Esophagus squamous epithelium (tissue), 5 donors: Measurements from ENCODE around the gene RBKS. TPM values are rescaled to one million over a fixed set of nuclear protein-coding genes. Genes with fewer than 3 reads are reported as not detected.
"Not testable (repeated sequence)": the region's sequence is repeated elsewhere in the genome, so short reads cannot be mapped to it uniquely, and the experiment has no call there.

Experiments
- DNase-seq: peaks from one replicate; lab custom pipeline; 2025; lab: John Stamatoyannopoulos, UW
- H3K27ac ChIP-seq, 4 donors: fragments of 200-600 bp; sonication (generic); one replicate each; pipeline ENCODE4 v1.5.1; 2016 to 2019; ENCODE audit warnings: mild to moderate bottlenecking in 1 of 4
- H3K27me3 ChIP-seq, 4 donors: fragments of 200-600 bp; sonication (generic); 1 replicate in 3 of 4; 2 replicates in 1 of 4; pipeline versions ENCODE4 v1.5.1 to v1.6.0; 2017 to 2021; ENCODE audit warnings: antibody characterized with exemption in 1 of 4
- H3K36me3 ChIP-seq, 3 donors: fragments of 200-600 bp; sonication (generic); one replicate each; pipeline ENCODE4 v1.5.1; 2016 to 2019
- H3K4me1 ChIP-seq, 3 donors: fragments of 200-600 bp; sonication (generic); one replicate each; pipeline ENCODE4 v1.5.1; 2017 to 2019
- H3K4me3 ChIP-seq, 4 donors: fragments of 200-600 bp; sonication (generic); 1 replicate in 3 of 4; 2 replicates in 1 of 4; pipeline ENCODE4 v1.5.1; 2016 to 2019; ENCODE audit warnings: mild to moderate bottlenecking in 2 of 4, moderate library complexity in 1 of 4
- H3K9me3 ChIP-seq, 3 donors: fragments of 200-600 bp; sonication (generic); one replicate each; pipeline ENCODE4 v1.5.1; 2016 to 2019
- CTCF ChIP-seq, 6 experiments: fragments of 450-650 bp in 4 of 6; fragments of 200-600 bp in 2 of 6; sonication (generic) in 2 of 6; IDR thresholded peaks; one replicate each; pipeline ENCODE4 v1.5.1; 2016 to 2019; ENCODE audit warnings: antibody characterized with exemption in 6 of 6, mild to moderate bottlenecking in 4 of 6, moderate library complexity in 4 of 6
- POLR2A ChIP-seq, 4 donors: fragments of 450-650 bp; IDR thresholded peaks; one replicate each; pipeline ENCODE4 v1.6.1; 2017; ENCODE audit warnings: antibody characterized with exemption in 4 of 4, mild to moderate bottlenecking in 4 of 4, moderate library complexity in 3 of 4
- WGBS, 2 donors: methylation state at CpG; one replicate each; pipeline ENCODE4 v1.1.5; 2018; 5-methylcytosine and 5-hydroxymethylcytosine counted together
- intact Hi-C: fragments of 100-400 bp; cut with DNase I; formaldehyde crosslinking; loops from one replicate; pipeline ENCODE4 v1.15.0; 2022
- total RNA-seq, 4 donors: library from RNA; depleted of rRNA; stranded (reverse); fragments of >200 nt; gene quantifications; one replicate each; pipeline ENCODE4 v1.1.0, GENCODE V29; 2016
- donor health status: DM: yes; HTN: yes; CAD: no.

The RBKS gene
- total RNA-seq, 4 donors from 2014 or later: 1.4 to 5.2 (median 1.6) TPM

GRCh38 chr2:27766287-27766661 is 123.9 kb downstream of the RBKS start:
- Histone ChIP-seq H3K27me3 (peaks cover 0 to 4% (median 0%) of the 10 kb centered on the region in 4 donors), H3K36me3 (no peaks in the 10 kb centered on the region), H3K27ac (peak overlapping the region in 1 of 4 donors; percentile 17), H3K4me1 (peaks cover 0 to 20% (median 4%) of the 10 kb centered on the region in 3 donors), H3K4me3 (peak overlapping the region in 1 of 4 donors; percentile 48), H3K9me3 (no peaks in the 10 kb centered on the region)
- TF ChIP-seq POLR2A (IDR thresholded peaks at IDR 0.05): no peak
- TF ChIP-seq CTCF (IDR thresholded peaks at IDR 0.05): no peak
- DNase-seq: no peak
- intact Hi-C loops: no loop called here
- WGBS, 2 donors: 84 to 92% methylated on average over 2 of the region's 2 CpGs

GRCh38 chr2:27765621-27766286 is 124.4 kb downstream of the RBKS start:
- Histone ChIP-seq H3K27me3 (peaks cover 0 to 4% (median 0%) of the 10 kb centered on the region in 4 donors), H3K36me3 (no peaks in the 10 kb centered on the region), H3K4me3 (peak overlapping the region; percentile 2 to 48 (median 26)), H3K27ac (peak overlapping the region in 2 of 4 donors; percentile 13 to 17), H3K4me1 (peaks cover 0 to 15% (median 0%) of the 10 kb centered on the region in 3 donors), H3K9me3 (no peaks in the 10 kb centered on the region)
- DNase-seq: no peak
- TF ChIP-seq POLR2A (IDR thresholded peaks at IDR 0.05): no peak
- no peak for TF ChIP-seq CTCF (IDR thresholded peaks at IDR 0.05)
- 35 to 52% methylated on average over 24 to 28 of the region's 29 CpGs for WGBS, 2 donors
- intact Hi-C loops: no loop called here

GRCh38 chr2:27764526-27764925 is 125.7 kb downstream of the RBKS start:
- DNase-seq, H3K36me3 ChIP-seq, H3K4me3 ChIP-seq, H3K27me3 ChIP-seq, H3K9me3 ChIP-seq, H3K27ac ChIP-seq, intact Hi-C loops: not testable (repeated sequence)
- WGBS, 2 donors: 82 to 84% methylated on average over 3 of the region's 3 CpGs
- H3K4me1 ChIP-seq: peaks cover 0 to 14% (median 0%) of the 10 kb centered on the region in 3 donors

GRCh38 chr2:27763907-27764267 is 126.3 kb downstream of the RBKS start:
- H3K36me3 ChIP-seq: no peaks in the 10 kb centered on the region
- no peak overlapping the region for H3K27ac ChIP-seq
- 89 to 94% methylated on average over 7 of the region's 7 CpGs for WGBS, 2 donors
- no peak overlapping the region for H3K4me3 ChIP-seq
- no peaks in the 10 kb centered on the region for H3K9me3 ChIP-seq
- H3K27me3 ChIP-seq: peaks cover 0 to under 1% (median 0%) of the 10 kb centered on the region in 4 donors
- intact Hi-C loops: no loop called here
- no peak for DNase-seq
- peaks cover 0 to 14% (median 0%) of the 10 kb centered on the region in 3 donors for H3K4me1 ChIP-seq
- no peak for TF ChIP-seq CTCF (IDR thresholded peaks at IDR 0.05)
- TF ChIP-seq POLR2A (IDR thresholded peaks at IDR 0.05): no peak

- Histone ChIP-seq H3K27ac (no peak overlapping the region), H3K4me1 (peaks cover 0 to 14% (median 0%) of the 10 kb centered on the region in 3 donors), H3K36me3 (no peaks in the 10 kb centered on the region), H3K9me3 (no peaks in the 10 kb centered on the region), H3K4me3 (no peak overlapping the region), H3K27me3 (no peaks in the 10 kb centered on the region)
- TF ChIP-seq POLR2A (IDR thresholded peaks at IDR 0.05) (no peak), CTCF (IDR thresholded peaks at IDR 0.05) (no peak)
- DNase-seq: no peak
- 73 to 87% methylated on average over 3 of the region's 3 CpGs for WGBS, 2 donors
- intact Hi-C loops: no loop called here
These were observed 127.0 kb downstream of the RBKS start for GRCh38 chr2:27762951-27763906.
